A673 (cell line): ENCODE results near the gene EXOC3L1. TPM values are rescaled to one million over a fixed set of nuclear protein-coding genes. Genes with fewer than 3 reads are reported as not detected.
A peak's percentile ranks its signal among the peaks of the same experiment; 100 is the strongest.

Source experiments
- BruUV-seq: library from RNA; stranded (reverse); fragments of 400-500 nt; replicated peaks from 2 replicates; lab custom pipeline; 2021; lab: Mats Ljungman, UMichigan
- CTCF ChIA-PET: fragments of 300-600 bp; sonication (Branson Sonifier 250); formaldehyde crosslinking; loops from one replicate; lab custom pipeline; 2022; ENCODE audit warnings: antibody characterized with exemption; lab: Charles Lee
- POLR2A ChIA-PET: fragments of 300-600 bp; sonication (Branson Sonifier 250); formaldehyde crosslinking; loops from one replicate; lab custom pipeline; 2022; ENCODE audit warnings: antibody characterized with exemption; ENCODE audit not compliant: low non-redundant PET; lab: Charles Lee
- DNase-seq: peaks from one replicate; pipeline ENCODE4 v3.0.0-alpha.2; 2015; ENCODE audit warnings: low spot score
- H3K27ac ChIP-seq: fragments of 200-600 bp; sonication (generic); 2 replicates; pipeline ENCODE4 v1.5.1; 2016; ENCODE audit warnings: mixed run types, low read depth, mild to moderate bottlenecking, mixed read lengths, antibody characterized with exemption, low read length; ENCODE audit not compliant: poor library complexity, severe bottlenecking
- H3K27me3 ChIP-seq: fragments of 200-600 bp; sonication (generic); replicated peaks from 2 replicates; pipeline ENCODE4 v1.6.1; 2017; ENCODE audit warnings: mixed run types, low read depth, mild to moderate bottlenecking, mixed read lengths, antibody characterized with exemption, low read length; ENCODE audit not compliant: insufficient read depth, poor library complexity
- H3K36me3 ChIP-seq: fragments of 200-600 bp; sonication (generic); 2 replicates; pipeline ENCODE4 v1.6.1; 2016; ENCODE audit warnings: mixed run types, mild to moderate bottlenecking, mixed read lengths, antibody characterized with exemption, low read length; ENCODE audit not compliant: insufficient read depth, poor library complexity, severe bottlenecking
- H3K4me1 ChIP-seq: fragments of 200-600 bp; sonication (generic); 2 replicates; pipeline ENCODE4 v1.6.1; 2017; ENCODE audit warnings: mixed run types, mild to moderate bottlenecking, mixed read lengths, antibody characterized with exemption, low read length; ENCODE audit not compliant: insufficient read depth, poor library complexity, severe bottlenecking
- H3K4me3 ChIP-seq: fragments of 200-600 bp; sonication (generic); 2 replicates; pipeline ENCODE4 v1.5.1; 2016; ENCODE audit warnings: low read depth, mixed run types, mild to moderate bottlenecking, mixed read lengths, low read length; ENCODE audit not compliant: poor library complexity, severe bottlenecking
- H3K9me3 ChIP-seq: fragments of 200-600 bp; sonication (generic); 2 replicates; pipeline ENCODE4 v1.6.1; 2016; ENCODE audit warnings: mixed run types, low read depth, mild to moderate bottlenecking, mixed read lengths, antibody characterized with exemption, low read length; ENCODE audit not compliant: poor library complexity, severe bottlenecking
- EZH2 ChIP-seq: fragments of 200-600 bp; sonication (generic); IDR thresholded peaks from 2 replicates; pipeline ENCODE4 v1.6.1; 2017; ENCODE audit warnings: borderline replicate concordance, low read depth, mild to moderate bottlenecking, mixed read lengths, antibody characterized with exemption, low read length; ENCODE audit not compliant: poor library complexity, severe bottlenecking
- intact Hi-C: fragments of 100-400 bp; cut with micrococcal nuclease; formaldehyde crosslinking; loops from one replicate; pipeline ENCODE4 v1.10.0; 2022; ENCODE audit not compliant: unreplicated experiment
- total RNA-seq: library from RNA; stranded (reverse); gene quantifications from 2 replicates; pipeline ENCODE4 v1.2.3, GENCODE V29; 2021
- TF ChIP-seq, protein P1 (sequence below): fragments of 300-800, 200-600 bp; sonication (generic); conservative IDR thresholded peaks from 2 replicates; pipeline ENCODE4 v1.5.1; 2017; ENCODE audit warnings: low read depth, mild to moderate bottlenecking, antibody characterized with exemption, low read length, moderate library complexity, mixed read lengths

The EXOC3L1 gene
- total RNA-seq, 1 experiment from 2014 or later = 0.32 TPM

DNA sequence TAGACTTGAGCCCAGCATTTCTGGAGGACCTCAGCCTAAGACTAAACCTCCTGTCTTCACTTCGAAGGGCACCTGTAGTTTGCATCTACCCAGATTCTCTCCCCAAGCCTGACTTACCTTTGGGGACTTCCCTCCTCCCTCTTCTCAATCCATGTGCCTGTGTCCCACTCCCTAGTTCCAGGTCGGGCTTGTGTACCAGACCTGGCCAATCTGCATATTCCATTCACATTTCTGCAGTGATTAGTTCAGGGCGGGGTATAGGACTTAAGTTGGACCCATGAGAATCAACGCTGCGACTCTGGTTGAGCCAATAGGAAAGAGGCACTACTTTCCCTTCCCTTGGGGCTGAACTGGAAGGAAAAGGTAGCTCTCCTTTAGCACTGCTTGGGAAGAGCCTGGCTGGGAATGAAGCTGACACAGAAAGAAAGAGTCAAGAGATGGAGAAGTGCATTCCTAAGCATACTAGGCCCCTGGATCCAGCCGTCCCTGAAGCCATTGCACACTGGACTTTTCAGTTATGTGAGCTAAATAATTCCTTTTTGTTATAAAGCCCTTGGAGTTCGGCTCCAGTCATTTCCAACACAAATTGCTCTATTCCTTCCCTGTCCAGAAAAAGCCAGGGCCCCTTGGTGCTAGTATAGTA lies 32.7 kb downstream of the EXOC3L1 start:
- H3K36me3 ChIP-seq = no peaks in the 10 kb centered on the region
- H3K4me3 ChIP-seq = no peak overlapping the region
- intact Hi-C loops = loop anchor here (10.0 kb wide), 1 partner anchor 262 kb away; no protein-coding TSS in a partner anchor
- TF ChIP-seq, protein P1, sequence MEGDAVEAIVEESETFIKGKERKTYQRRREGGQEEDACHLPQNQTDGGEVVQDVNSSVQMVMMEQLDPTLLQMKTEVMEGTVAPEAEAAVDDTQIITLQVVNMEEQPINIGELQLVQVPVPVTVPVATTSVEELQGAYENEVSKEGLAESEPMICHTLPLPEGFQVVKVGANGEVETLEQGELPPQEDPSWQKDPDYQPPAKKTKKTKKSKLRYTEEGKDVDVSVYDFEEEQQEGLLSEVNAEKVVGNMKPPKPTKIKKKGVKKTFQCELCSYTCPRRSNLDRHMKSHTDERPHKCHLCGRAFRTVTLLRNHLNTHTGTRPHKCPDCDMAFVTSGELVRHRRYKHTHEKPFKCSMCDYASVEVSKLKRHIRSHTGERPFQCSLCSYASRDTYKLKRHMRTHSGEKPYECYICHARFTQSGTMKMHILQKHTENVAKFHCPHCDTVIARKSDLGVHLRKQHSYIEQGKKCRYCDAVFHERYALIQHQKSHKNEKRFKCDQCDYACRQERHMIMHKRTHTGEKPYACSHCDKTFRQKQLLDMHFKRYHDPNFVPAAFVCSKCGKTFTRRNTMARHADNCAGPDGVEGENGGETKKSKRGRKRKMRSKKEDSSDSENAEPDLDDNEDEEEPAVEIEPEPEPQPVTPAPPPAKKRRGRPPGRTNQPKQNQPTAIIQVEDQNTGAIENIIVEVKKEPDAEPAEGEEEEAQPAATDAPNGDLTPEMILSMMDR = no peak
- TF ChIP-seq EZH2 = no peak
- H3K27me3 ChIP-seq = no peaks in the 10 kb centered on the region
- H3K9me3 ChIP-seq = no peaks in the 10 kb centered on the region
- no TSS peak for BruUV-seq
- H3K4me1 ChIP-seq = peaks cover 7% of the 10 kb centered on the region
- no peak overlapping the region for H3K27ac ChIP-seq
- DNase-seq = no peak
- ChIA-PET POLR2A (no interaction called here), CTCF (interaction anchor here (0.5 kb wide), 1 partner anchor 264 kb away, joined by 4 read pairs; no protein-coding TSS in a partner anchor)

DNA sequence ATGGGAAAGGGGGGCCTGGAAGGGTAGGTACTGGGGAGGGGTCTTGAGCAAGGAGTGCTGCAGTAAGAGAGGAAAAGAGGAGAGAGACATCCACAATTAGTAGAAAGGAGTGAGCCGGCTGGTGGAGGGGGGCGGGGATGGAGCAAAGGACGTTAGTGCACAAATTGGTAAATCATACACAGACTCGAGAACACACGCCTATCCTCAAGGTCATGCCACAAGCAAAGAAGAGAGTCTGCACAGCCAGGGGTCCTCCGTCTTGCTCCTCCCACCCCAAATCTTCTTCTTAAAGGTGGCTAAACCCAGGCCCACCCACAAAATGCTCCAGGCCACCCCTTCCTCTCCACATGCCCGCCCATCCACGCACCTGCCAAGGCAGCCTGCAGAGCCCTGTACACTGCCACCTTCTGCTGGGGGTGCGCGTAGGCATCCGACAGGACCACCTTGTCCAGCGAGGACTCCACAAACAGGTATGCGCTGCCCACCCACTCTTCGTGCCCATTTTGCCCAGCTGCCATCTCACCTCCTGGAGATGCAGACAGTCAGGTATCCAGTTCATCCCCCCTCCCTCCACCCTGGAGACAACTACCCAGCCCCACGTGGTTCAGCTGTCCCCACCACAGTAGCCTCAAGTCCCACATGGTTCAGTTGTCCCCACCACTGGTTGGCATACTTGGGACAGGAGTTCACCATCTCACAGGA lies 33.6 kb downstream of the EXOC3L1 start:
- H3K27ac ChIP-seq = no peak overlapping the region
- no peak for DNase-seq
- peaks cover 13% of the 10 kb centered on the region for H3K4me1 ChIP-seq
- TF ChIP-seq, protein P1 = no peak
- no peak for TF ChIP-seq EZH2
- POLR2A ChIA-PET = no interaction called here
- BruUV-seq = no TSS peak
- intact Hi-C loops = loop anchor here (10.0 kb wide), 1 partner anchor 261 kb away; no protein-coding TSS in a partner anchor
- H3K36me3 ChIP-seq = no peaks in the 10 kb centered on the region
- no peaks in the 10 kb centered on the region for H3K9me3 ChIP-seq
- no peaks in the 10 kb centered on the region for H3K27me3 ChIP-seq
- CTCF ChIA-PET = interaction anchor here (1.3 to 1.5 kb wide), 3 partner anchors 14 to 178 kb away, joined by 10 to 39 read pairs (median 11); partner anchors contain the start of gene NOL3
- H3K4me3 ChIP-seq = no peak overlapping the region

- peak overlapping the region; percentile 38 for H3K4me3 ChIP-seq
- peaks cover 17% of the 10 kb centered on the region for H3K4me1 ChIP-seq
- no peaks in the 10 kb centered on the region for H3K36me3 ChIP-seq
- peak; percentile 84 for DNase-seq
- no peak overlapping the region for H3K27ac ChIP-seq
- TF ChIP-seq EZH2 = no peak
- TF ChIP-seq, protein P1 = peak; percentile 75
- intact Hi-C loops = loop anchor here (1.0 to 10.0 kb wide), 2 partner anchors 178 to 261 kb away; no protein-coding TSS in a partner anchor
- ChIA-PET CTCF (interaction anchor here (0.5 to 1.5 kb wide), 21 partner anchors 10 to 260 kb away, joined by 3 to 39 read pairs (median 4); partner anchors contain the start of genes CES3 and NOL3), POLR2A (no interaction called here)
- no TSS peak for BruUV-seq
- no peaks in the 10 kb centered on the region for H3K9me3 ChIP-seq
- H3K27me3 ChIP-seq = no peaks in the 10 kb centered on the region
Observed at GRCh38 chr16:67155295-67156142, 34.4 kb downstream of the EXOC3L1 start.
